ENCODE results near the gene AGRN. TPM values are rescaled to one million over a fixed set of nuclear protein-coding genes. Genes with fewer than 3 reads are reported as not detected.

The AGRN gene
- total and polyA plus RNA-seq, 2 of the 4 experiments (the other 2 are of a cell fraction) = 8.1 to 115 TPM

GRCh38 chr1:1024771-1025699 lies 5.1 kb downstream of the AGRN start:
- CTCF ChIA-PET = no interaction called here
- no TSS peak for BruUV-seq (replicated peaks)
- H3K4ac ChIP-seq (ENCODE audit: low read depth, low read length) = 0 out of 2 replicates have a peak overlapping the region, but pooled peaks have one; percentile 9
- H3K18ac ChIP-seq (ENCODE audit: low read depth, low read length) = no peak overlapping the region
- DNase-seq (no peak), ATAC-seq (ENCODE audit: low read depth) (no peak)
- intact Hi-C loops (cut with micrococcal nuclease) (no loop called here), in situ Hi-C loops (cut with MboI; ENCODE audit: low sequenced_read_pairs) (no loop called here), dilution Hi-C loops (cut with HindIII; ENCODE audit: low sequenced_read_pairs, unreplicated experiment) (no loop called here)
- no peak overlapping the region for H4K91ac ChIP-seq (ENCODE audit: insufficient read depth, low read depth, low read length)
- peaks cover 2% of the 10 kb centered on the region; the same call in 1 of the 2 replicates for H3K9me1 ChIP-seq (ENCODE audit: insufficient read depth, low read length)
- H3K4me3 ChIP-seq (ENCODE audit: insufficient read depth, low read depth, low read length) = no peak overlapping the region
- H2AFZ ChIP-seq (replicated peaks; ENCODE audit: low read length, poor library complexity) = peak overlapping the region; percentile 43
- no peak overlapping the region for H3K56ac ChIP-seq (ENCODE audit: extremely low read depth, insufficient read depth, low read length)
- no peak overlapping the region for H4K5ac ChIP-seq (ENCODE audit: low read depth, low read length)
- H3K36me3 ChIP-seq (ENCODE audit: control insufficient read depth, insufficient read depth, low read length) = peaks cover 28% of the 10 kb centered on the region
- H3K9ac ChIP-seq (ENCODE audit: low read depth, low read length) = no peak overlapping the region
- H2BK5ac ChIP-seq (ENCODE audit: low read depth, low read length, poor library complexity, severe bottlenecking) = no peak overlapping the region
- no peak overlapping the region for H4K8ac ChIP-seq (ENCODE audit: low read depth in 2 of 2, low read length in 2 of 2)
- H2BK20ac ChIP-seq (ENCODE audit: low read depth, low read length) = no peak overlapping the region
- peaks cover 22 to 63% of the 10 kb centered on the region in 2 experiments for H3K79me1 ChIP-seq (ENCODE audit: low read depth in 1 of 2, low read length in 2 of 2)
- no peak overlapping the region for H3K23ac ChIP-seq (ENCODE audit: low read depth, low read length)
- no peaks in the 10 kb centered on the region for H3K27me3 ChIP-seq (ENCODE audit: control insufficient read depth, insufficient read depth, low read length)
- WGBS, 2 experiments (ENCODE audit: extremely low coverage in 2 of 2, insufficient read length in 1 of 2) = 42% methylated on average over 8 of the region's 31 CpGs; no CpG with 5 or more reads in 1 of the 2 experiments
- H2AK5ac ChIP-seq (ENCODE audit: low read depth, low read length) = peak overlapping the region; percentile 27; the same call in 1 of the 2 replicates
- TF ChIP-seq BHLHE40 (IDR thresholded peaks at IDR 0.05; ENCODE audit: low read depth, low read length) = no peak
- TF ChIP-seq RCOR1 (IDR thresholded peaks at IDR 0.05; ENCODE audit: insufficient replicate concordance, low read length) = no peak
- no peak for TF ChIP-seq MXI1 (IDR thresholded peaks at IDR 0.05; ENCODE audit: borderline replicate concordance, low read depth, low read length)
- TF ChIP-seq CHD1 (IDR thresholded peaks at IDR 0.05; ENCODE audit: low read depth, low read length) = no peak
- no peak for TF ChIP-seq MAFK (IDR thresholded peaks at IDR 0.05; ENCODE audit: low read depth, low read length)
- no peak for TF ChIP-seq NFE2L2 (IDR thresholded peaks at IDR 0.05; ENCODE audit: low read depth, low read length)
- TF ChIP-seq MAZ (IDR thresholded peaks at IDR 0.05; ENCODE audit: borderline replicate concordance, low read depth, low read length) = no peak
- TF ChIP-seq ELK1 (IDR thresholded peaks at IDR 0.05; ENCODE audit: borderline replicate concordance, low read depth, low read length) = no peak
- TF ChIP-seq RAD21 (IDR thresholded peaks at IDR 0.05; ENCODE audit: low read length) = no peak
- TF ChIP-seq USF2 (IDR thresholded peaks at IDR 0.05; ENCODE audit: low read depth, low read length) = no peak
- TF ChIP-seq SMC3 (IDR thresholded peaks at IDR 0.05; ENCODE audit: low read depth, low read length) = no peak
- no peak for TF ChIP-seq POLR2A (IDR thresholded peaks at IDR 0.05; ENCODE audit: low read depth, low read length)
- peaks cover 59% of the 10 kb centered on the region for H4K20me1 ChIP-seq (ENCODE audit: insufficient read depth, low read length)
- no peak overlapping the region for H3K4me2 ChIP-seq (ENCODE audit: low read depth, low read length)
- peaks cover 20% of the 10 kb centered on the region for H3K4me1 ChIP-seq (ENCODE audit: control insufficient read depth, insufficient read depth, low read length)
- H3K27ac ChIP-seq (ENCODE audit: insufficient read depth, low read length) = no peak overlapping the region
- H2AK9ac ChIP-seq (replicated peaks; ENCODE audit: low read depth, low read length, poor library complexity) = peak overlapping the region; percentile 84
- H3K14ac ChIP-seq (replicated peaks; ENCODE audit: low read depth, low read length) = no peak overlapping the region
- H3K9me3 ChIP-seq (ENCODE audit: control insufficient read depth, insufficient read depth, low read length) = no peaks in the 10 kb centered on the region
- POLR2A ChIA-PET (ENCODE audit: unreplicated experiment) = no interaction called here
- no peak overlapping the region for H2BK120ac ChIP-seq (ENCODE audit: low read depth, low read length)
- H2BK15ac ChIP-seq (ENCODE audit: low read depth, low read length) = no peak overlapping the region

All from IMR-90 (cell line).